A172 (cell line): Measurements from ENCODE around the gene TP53BP2. TPM values are rescaled to one million over a fixed set of nuclear protein-coding genes. Genes with fewer than 3 reads are reported as not detected.
"Not testable (repeated sequence)": the region's sequence is repeated elsewhere in the genome, so short reads cannot be mapped to it uniquely, and the experiment has no call there.

Experiments
- DNase-seq: peaks from one replicate; pipeline ENCODE4 v3.0.0-alpha.2; 2015; ENCODE audit warnings: low spot score
- total RNA-seq: library from RNA; depleted of rRNA; stranded (reverse); fragments of >200 nt; shearing (Covaris generic); gene quantifications from 2 replicates; pipeline ENCODE4 v1.2.3, GENCODE V29; 2014

TP53BP2 gene
- total RNA-seq, 1 experiment from 2014 or later: 50.6 TPM

GRCh38 chr1:223831755-223832636, 13.8 kb downstream of the TP53BP2 start:
- peak; percentile 74 for DNase-seq

- DNase-seq: no peak
Observed at GRCh38 chr1:223829678-223830077, 16.1 kb downstream of the TP53BP2 start.

- DNase-seq: no peak
Observed at GRCh38 chr1:223828162-223828848, 17.4 kb downstream of the TP53BP2 start.

GRCh38 chr1:223827193-223827663, 18.5 kb downstream of the TP53BP2 start:
- DNase-seq: no peak

- no peak for DNase-seq
Observed at GRCh38 chr1:223825767-223826748, 19.7 kb downstream of the TP53BP2 start.

GRCh38 chr1:223824712-223825111, 21.0 kb downstream of the TP53BP2 start:
- no peak for DNase-seq

GRCh38 chr1:223824287-223824686, 21.5 kb downstream of the TP53BP2 start:
- no peak for DNase-seq

GRCh38 chr1:223820971-223821370, 24.8 kb downstream of the TP53BP2 start:
- no peak for DNase-seq

GRCh38 chr1:223820515-223820858, 25.3 kb downstream of the TP53BP2 start:
- no peak for DNase-seq

GRCh38 chr1:223819730-223820514, 25.8 kb downstream of the TP53BP2 start:
- DNase-seq: peak; percentile 16

GRCh38 chr1:223817265-223817664, 28.5 kb downstream of the TP53BP2 start:
- not testable (repeated sequence) for DNase-seq

- DNase-seq: no peak
Observed at GRCh38 chr1:223815865-223816264, 29.9 kb downstream of the TP53BP2 start.

GRCh38 chr1:223815020-223815853, 30.5 kb downstream of the TP53BP2 start:
- DNase-seq: no peak

- DNase-seq: no peak
Observed at GRCh38 chr1:223813645-223814044, 32.1 kb downstream of the TP53BP2 start.

- peak; percentile 56 for DNase-seq
Observed at GRCh38 chr1:223811634-223812101, 34.1 kb downstream of the TP53BP2 start.

- DNase-seq: peak; percentile 42
Observed at GRCh38 chr1:223810586-223810985, 35.2 kb downstream of the TP53BP2 start.

- DNase-seq: peak; percentile 49
Observed at GRCh38 chr1:223809905-223810304, 35.8 kb downstream of the TP53BP2 start.

GRCh38 chr1:223803211-223803610, 42.5 kb downstream of the TP53BP2 start:
- no peak for DNase-seq

- no peak for DNase-seq
Observed at GRCh38 chr1:223802602-223803001, 43.1 kb downstream of the TP53BP2 start.

GRCh38 chr1:223802032-223802431, 43.7 kb downstream of the TP53BP2 start:
- DNase-seq: no peak
